HepG2 (cell line): ENCODE results near the gene ZDHHC3. TPM values are rescaled to one million over a fixed set of nuclear protein-coding genes. Genes with fewer than 3 reads are reported as not detected.

Experiments
- ATAC-seq: fragments of 200-7000 bp; cut with Tn5 transposase; 3 replicates; pipeline ENCODE4 v1.9.1; 2020; ENCODE audit warnings: mild to moderate bottlenecking, moderate library complexity
- BruUV-seq: library from RNA; stranded (reverse); fragments of 400-500 nt; replicated peaks from 2 replicates; lab custom pipeline; 2021; lab: Mats Ljungman, UMichigan
- CTCF ChIA-PET: fragments of 300-600 bp; formaldehyde crosslinking; extraction: SDS; loops from one replicate; lab custom pipeline; 2021; ENCODE audit warnings: low total read pairs, inconsistent platforms, low intra/inter-chr PET ratio; lab: Yijun Ruan, JAX
- POLR2A ChIA-PET: fragments of 350-600 bp; sonication (Branson Sonifier 250); formaldehyde crosslinking; loops from one replicate; lab custom pipeline; 2020; ENCODE audit warnings: antibody characterized with exemption, inconsistent platforms; lab: Yijun Ruan, JAX
- DNase-seq: peaks from one replicate; pipeline ENCODE4 v3.0.0-alpha.2; 2015; ENCODE audit warnings: low spot score
- FAIRE-seq: peaks from 3 replicates; lab custom pipeline; 2011; peaks lifted over from hg19 to GRCh38; lab: Jason Lieb, UNC
- H2AFZ ChIP-seq: one replicate; pipeline ENCODE4 v1.6.1; 2011; ENCODE audit warnings: low read length, inconsistent platforms
- H3K27ac ChIP-seq: fragments of 300-600 bp; 3 replicates; pipeline ENCODE4 v1.8.0; 2011; ENCODE audit warnings: mixed run types, mild to moderate bottlenecking, mixed read lengths, low read length, inconsistent platforms; ENCODE audit not compliant: insufficient read depth; ENCODE audit errors: extremely low read length
- H3K27me3 ChIP-seq, 2 experiments: fragments of 200-600 bp in 1 of 2; 2 replicates in 1 of 2; 3 replicates in 1 of 2; pipeline versions ENCODE4 v1.6.0 to v1.8.0; 2011; ENCODE audit warnings: low read length in 2 of 2, mild to moderate bottlenecking in 2 of 2, moderate library complexity in 2 of 2, inconsistent platforms in 1 of 2; ENCODE audit not compliant: insufficient read depth in 2 of 2, control insufficient read depth in 1 of 2
- H3K36me3 ChIP-seq, 2 experiments: fragments of 200-600 bp in 1 of 2; replicated peaks in 1 of 2; 2 replicates in 1 of 2; 3 replicates in 1 of 2; pipeline versions ENCODE4 v1.5.1 to v1.8.0; 2011; ENCODE audit warnings: low read length in 2 of 2, inconsistent platforms in 1 of 2; ENCODE audit not compliant: insufficient read depth in 2 of 2, control insufficient read depth in 1 of 2
- H3K4me1 ChIP-seq: 2 replicates; pipeline ENCODE4 v1.5.1; 2012; ENCODE audit warnings: low read length, inconsistent platforms; ENCODE audit not compliant: insufficient read depth
- H3K4me2 ChIP-seq: 2 replicates; pipeline ENCODE4 v1.6.0; 2011; ENCODE audit warnings: low read depth, low read length, inconsistent platforms
- H3K4me3 ChIP-seq, 3 experiments: fragments of 200-600 bp in 1 of 3; sonication (generic), shearing (Covaris generic) in 1 of 3; replicated peaks in 1 of 3; 2 replicates each; pipeline ENCODE4 v1.5.1; 2011 to 2016; ENCODE audit warnings: low read length in 3 of 3, inconsistent platforms in 2 of 3, low read depth in 2 of 3, mild to moderate bottlenecking in 2 of 3, control low read depth in 1 of 3, mixed read lengths in 1 of 3; ENCODE audit not compliant: insufficient read depth in 1 of 3
- H3K79me2 ChIP-seq: one replicate; pipeline ENCODE4 v1.6.1; 2011; ENCODE audit warnings: low read length, inconsistent platforms; ENCODE audit not compliant: insufficient read depth
- H3K9ac ChIP-seq: 2 replicates; pipeline ENCODE4 v1.6.0; 2011; ENCODE audit warnings: mild to moderate bottlenecking, low read depth, low read length, inconsistent platforms; ENCODE audit not compliant: insufficient read depth
- H3K9me3 ChIP-seq: 2 replicates; pipeline ENCODE4 v1.5.1; 2012; ENCODE audit warnings: mild to moderate bottlenecking, low read length
- H4K20me1 ChIP-seq: 2 replicates; pipeline ENCODE4 v1.6.0; 2011; ENCODE audit warnings: inconsistent platforms, mild to moderate bottlenecking, low read length, moderate library complexity; ENCODE audit not compliant: insufficient read depth
- CENPX ChIP-seq: sonication (generic); formaldehyde crosslinking; IDR thresholded peaks from 2 replicates; pipeline ENCODE4 v1.9.0; 2021; ENCODE audit warnings: mild to moderate bottlenecking, missing genetic modification reagents, moderate library complexity
- FOXA1 ChIP-seq, 2 experiments: fragments of 450-650 bp in 1 of 2; sonication (generic) in 1 of 2; formaldehyde crosslinking in 1 of 2; IDR thresholded peaks; 2 replicates each; pipeline versions ENCODE4 v1.4.0 to v1.6.1; 2016 to 2020; ENCODE audit warnings: missing genetic modification reagents in 1 of 2
- MBD4 ChIP-seq: IDR thresholded peaks from 2 replicates; pipeline ENCODE4 v1.6.1; 2012; ENCODE audit warnings: low read length, inconsistent platforms, borderline replicate concordance
- NAIF1 ChIP-seq: sonication (generic); formaldehyde crosslinking; IDR thresholded peaks from 2 replicates; pipeline ENCODE4 v1.5.0; 2020; ENCODE audit warnings: mild to moderate bottlenecking, missing genetic modification reagents, borderline replicate concordance
- NR3C1 ChIP-seq: sonication (generic); formaldehyde crosslinking; IDR thresholded peaks from 2 replicates; pipeline ENCODE4 v1.4.0; 2020; ENCODE audit warnings: missing genetic modification reagents
- RBM22 ChIP-seq: fragments of 200-400 bp; formaldehyde crosslinking; optimal IDR thresholded peaks from 2 replicates; pipeline ENCODE3; 2017; ENCODE audit warnings: mild to moderate bottlenecking, low read length, moderate library complexity
- SOX5 ChIP-seq: IDR thresholded peaks from 2 replicates; pipeline ENCODE4 v1.6.1; 2016; ENCODE audit warnings: borderline replicate concordance
- ZBTB38 ChIP-seq: sonication (generic); formaldehyde crosslinking; IDR thresholded peaks from 2 replicates; pipeline ENCODE4 v1.5.1; 2020; ENCODE audit warnings: mild to moderate bottlenecking, missing genetic modification reagents
- ZNF256 ChIP-seq: sonication (generic); formaldehyde crosslinking; conservative IDR thresholded peaks from 2 replicates; pipeline ENCODE4 v1.4.0; 2020; ENCODE audit warnings: missing genetic modification reagents
- ZNF282 ChIP-seq: fragments of 450-650 bp; IDR thresholded peaks from 2 replicates; pipeline ENCODE4 v1.6.1; 2018; ENCODE audit not compliant: partially characterized antibody
- ZNF530 ChIP-seq: sonication (generic); formaldehyde crosslinking; IDR thresholded peaks from 2 replicates; pipeline ENCODE4 v1.5.0; 2020; ENCODE audit warnings: low read depth, mild to moderate bottlenecking, missing genetic modification reagents
- WGBS: methylation state at CpG from one replicate; pipeline ENCODE4 v1.1.6; 2017; ENCODE audit warnings: low lambda C conversion rate; 5-methylcytosine and 5-hydroxymethylcytosine counted together
- in situ Hi-C: cut with HindIII; loops from 2 replicates; pipeline ENCODE4 v1.10.0; 2017; ENCODE audit warnings: low pct_unique_long_range_greater_than_20kb; ENCODE audit not compliant: extremely low pct_ligation_motif_present
- intact Hi-C: fragments of 100-400 bp; cut with micrococcal nuclease; formaldehyde crosslinking; loops from one replicate; pipeline ENCODE4 v1.10.0; 2022; ENCODE audit not compliant: unreplicated experiment
- polyA plus RNA-seq, 8 experiments: library from polyadenylated mRNA; depleted of rRNA in 3 of 8; stranded (reverse) in 7 of 8; unstranded in 1 of 8; fragments of >200 nt; fragmentation: Illumina TruSeq in 4 of 8; extraction: Trizol in 4 of 8; gene quantifications; 2 replicates each; pipeline versions ENCODE4 v1.2.1 to v1.2.3, GENCODE V29; 2011 to 2016; ENCODE audit warnings: low read depth in 4 of 8, missing spikeins in 1 of 8, mixed read lengths in 1 of 8; ENCODE audit not compliant: insufficient read depth in 1 of 8
- total RNA-seq, 5 experiments: library from RNA; depleted of rRNA; stranded (reverse); fragments of >200 nt; fragmentation: Illumina TruSeq; extraction: Trizol; gene quantifications; 2 replicates each; pipeline ENCODE4 v1.2.3, GENCODE V29; 2016; ENCODE audit warnings: low read depth in 1 of 5
- TF ChIP-seq, protein P1 (sequence below): sonication (generic); formaldehyde crosslinking; IDR thresholded peaks from 2 replicates; pipeline ENCODE4 v1.5.0; 2020; ENCODE audit warnings: missing genetic modification reagents
- TF ChIP-seq, protein P2 (sequence below): sonication (generic); formaldehyde crosslinking; IDR thresholded peaks from 2 replicates; pipeline ENCODE4 v1.4.0; 2020; ENCODE audit warnings: missing genetic modification reagents, borderline replicate concordance

Gene ZDHHC3
- total and polyA plus RNA-seq, 2 of the 13 experiments (the other 11 are each of a cell fraction or from before 2014, with no cell fraction given) = 44.1 to 65.7 TPM

DNA sequence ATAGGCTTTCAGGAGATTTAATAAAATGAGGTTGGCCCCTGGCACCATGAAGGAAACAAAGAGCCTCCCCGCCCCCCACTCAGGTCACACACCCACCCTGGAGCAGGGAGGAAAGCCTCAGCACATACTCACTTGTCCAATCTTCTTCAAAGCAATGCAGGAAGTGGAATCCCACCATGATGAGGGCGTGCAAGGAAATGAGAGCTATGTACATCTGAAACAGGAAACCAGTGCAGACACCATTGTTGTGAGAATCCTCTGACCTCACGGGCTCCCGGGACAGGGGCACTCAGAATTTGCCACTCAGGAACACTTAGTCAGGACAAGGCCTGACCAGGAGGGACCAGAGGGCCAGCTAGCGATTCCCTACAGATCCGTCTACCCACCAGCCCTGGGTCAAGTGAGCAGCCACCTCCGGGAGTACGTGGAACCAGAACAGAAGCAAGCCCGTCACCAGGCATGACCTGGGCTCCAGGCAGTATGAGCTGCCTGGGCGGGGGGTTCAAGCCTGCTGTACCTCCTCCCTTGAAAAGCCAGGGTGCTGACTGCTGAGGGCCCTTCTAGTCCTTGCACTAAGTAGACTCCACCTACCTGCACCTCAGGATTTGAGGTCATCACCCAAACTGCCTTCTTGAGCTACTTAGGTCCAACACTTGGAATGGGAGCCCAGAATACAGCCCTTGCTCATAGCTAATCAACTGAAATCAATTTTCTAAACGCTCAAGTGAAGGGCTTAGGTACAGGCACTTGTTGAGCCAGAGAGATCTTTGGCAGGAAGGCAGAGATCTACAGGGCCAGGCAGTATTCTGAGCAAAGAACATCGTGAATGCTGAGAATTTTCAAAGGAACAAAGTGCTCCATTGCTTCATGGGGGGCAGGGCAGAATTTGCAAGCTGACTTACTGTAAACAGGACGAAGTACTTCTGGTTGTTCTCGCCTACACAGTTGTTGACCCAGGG, 42.7 kb downstream of the ZDHHC3 start:
- Histone ChIP-seq H3K9me3 (no peaks in the 10 kb centered on the region), H3K4me3 (no peak overlapping the region), H4K20me1 (no peaks in the 10 kb centered on the region), H3K79me2 (no peaks in the 10 kb centered on the region), H3K27ac (peak overlapping the region; percentile 4), H2AFZ (no peak overlapping the region), H3K9ac (no peak overlapping the region), H3K27me3 (no peaks in the 10 kb centered on the region), H3K4me1 (peaks cover 13% of the 10 kb centered on the region), H3K4me2 (no peak overlapping the region), H3K36me3 (peaks cover 14 to 41% of the 10 kb centered on the region in 2 experiments; a peak in 4 of 5 replicates)
- DNase-seq (no peak), ATAC-seq (0 out of 3 replicates have a peak, but pooled peaks have one; percentile 33), FAIRE-seq (peak; percentile 4)
- in situ Hi-C loops = no loop called here
- CTCF ChIA-PET = no interaction called here
- BruUV-seq = no TSS peak
- POLR2A ChIA-PET = no interaction called here
- 82% methylated on average over 12 of the region's 14 CpGs for WGBS
- TF ChIP-seq CENPX (CRISPR knock-in tag) = no peak
- no peak for TF ChIP-seq FOXA1 (IDR thresholded peaks at IDR 0.05)
- 0 out of 2 replicates have a peak, but pooled peaks have one; percentile 2 for TF ChIP-seq FOXA1 (CRISPR knock-in tag; IDR thresholded peaks at IDR 0.05)
- intact Hi-C loops = no loop called here

DNA sequence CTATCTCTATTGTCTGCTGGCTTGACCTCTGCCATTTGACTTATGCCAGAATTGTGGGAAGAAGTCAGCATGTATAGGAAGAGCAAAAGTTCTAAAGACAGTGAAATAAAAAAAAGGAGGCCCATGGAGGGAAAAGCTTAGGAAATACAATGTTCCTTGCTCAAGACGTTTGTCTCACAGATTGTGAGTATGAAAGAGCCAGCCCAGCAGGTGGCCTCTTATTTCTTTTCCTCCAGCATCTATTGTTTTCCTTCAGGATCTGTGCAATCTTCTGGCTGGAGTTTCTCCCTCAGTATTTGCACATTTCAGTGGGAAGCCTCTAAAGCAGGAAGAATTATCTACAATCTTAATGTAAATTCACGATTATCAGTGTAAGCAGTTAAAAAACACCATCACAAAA, 43.7 kb downstream of the ZDHHC3 start:
- DNase-seq = no peak
- POLR2A ChIA-PET = no interaction called here
- H3K4me3 ChIP-seq = no peak overlapping the region
- no peaks in the 10 kb centered on the region for H3K79me2 ChIP-seq
- H3K36me3 ChIP-seq = peaks cover 11 to 40% of the 10 kb centered on the region in 2 experiments; a peak in 4 of 5 replicates
- no peak overlapping the region for H3K27ac ChIP-seq
- H2AFZ ChIP-seq = no peak overlapping the region
- no peak overlapping the region for H3K4me2 ChIP-seq
- H3K9me3 ChIP-seq = no peaks in the 10 kb centered on the region
- no peaks in the 10 kb centered on the region for H4K20me1 ChIP-seq
- no peak overlapping the region for H3K9ac ChIP-seq
- H3K4me1 ChIP-seq = peaks cover 13% of the 10 kb centered on the region
- WGBS = 89% methylated on average over 2 of the region's 2 CpGs
- CTCF ChIA-PET = no interaction called here
- TSS peak; percentile 27 for BruUV-seq
- ATAC-seq = no peak
- in situ Hi-C loops (no loop called here), intact Hi-C loops (no loop called here)
- FAIRE-seq = no peak
- H3K27me3 ChIP-seq = no peaks in the 10 kb centered on the region
- TF ChIP-seq NR3C1 = no peak
- TF ChIP-seq, protein P1, sequence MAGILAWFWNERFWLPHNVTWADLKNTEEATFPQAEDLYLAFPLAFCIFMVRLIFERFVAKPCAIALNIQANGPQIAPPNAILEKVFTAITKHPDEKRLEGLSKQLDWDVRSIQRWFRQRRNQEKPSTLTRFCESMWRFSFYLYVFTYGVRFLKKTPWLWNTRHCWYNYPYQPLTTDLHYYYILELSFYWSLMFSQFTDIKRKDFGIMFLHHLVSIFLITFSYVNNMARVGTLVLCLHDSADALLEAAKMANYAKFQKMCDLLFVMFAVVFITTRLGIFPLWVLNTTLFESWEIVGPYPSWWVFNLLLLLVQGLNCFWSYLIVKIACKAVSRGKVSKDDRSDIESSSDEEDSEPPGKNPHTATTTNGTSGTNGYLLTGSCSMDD = no peak
- TF ChIP-seq RBM22 = no peak
- no peak for TF ChIP-seq ZNF282
- TF ChIP-seq SOX5 = no peak
- TF ChIP-seq MBD4 = no peak
- TF ChIP-seq ZNF530 (CRISPR knock-in tag) = no peak
- TF ChIP-seq ZBTB38 (CRISPR knock-in tag) = no peak
- no peak for TF ChIP-seq NAIF1
- no peak for TF ChIP-seq ZNF256 (CRISPR knock-in tag)
- TF ChIP-seq, protein P2, sequence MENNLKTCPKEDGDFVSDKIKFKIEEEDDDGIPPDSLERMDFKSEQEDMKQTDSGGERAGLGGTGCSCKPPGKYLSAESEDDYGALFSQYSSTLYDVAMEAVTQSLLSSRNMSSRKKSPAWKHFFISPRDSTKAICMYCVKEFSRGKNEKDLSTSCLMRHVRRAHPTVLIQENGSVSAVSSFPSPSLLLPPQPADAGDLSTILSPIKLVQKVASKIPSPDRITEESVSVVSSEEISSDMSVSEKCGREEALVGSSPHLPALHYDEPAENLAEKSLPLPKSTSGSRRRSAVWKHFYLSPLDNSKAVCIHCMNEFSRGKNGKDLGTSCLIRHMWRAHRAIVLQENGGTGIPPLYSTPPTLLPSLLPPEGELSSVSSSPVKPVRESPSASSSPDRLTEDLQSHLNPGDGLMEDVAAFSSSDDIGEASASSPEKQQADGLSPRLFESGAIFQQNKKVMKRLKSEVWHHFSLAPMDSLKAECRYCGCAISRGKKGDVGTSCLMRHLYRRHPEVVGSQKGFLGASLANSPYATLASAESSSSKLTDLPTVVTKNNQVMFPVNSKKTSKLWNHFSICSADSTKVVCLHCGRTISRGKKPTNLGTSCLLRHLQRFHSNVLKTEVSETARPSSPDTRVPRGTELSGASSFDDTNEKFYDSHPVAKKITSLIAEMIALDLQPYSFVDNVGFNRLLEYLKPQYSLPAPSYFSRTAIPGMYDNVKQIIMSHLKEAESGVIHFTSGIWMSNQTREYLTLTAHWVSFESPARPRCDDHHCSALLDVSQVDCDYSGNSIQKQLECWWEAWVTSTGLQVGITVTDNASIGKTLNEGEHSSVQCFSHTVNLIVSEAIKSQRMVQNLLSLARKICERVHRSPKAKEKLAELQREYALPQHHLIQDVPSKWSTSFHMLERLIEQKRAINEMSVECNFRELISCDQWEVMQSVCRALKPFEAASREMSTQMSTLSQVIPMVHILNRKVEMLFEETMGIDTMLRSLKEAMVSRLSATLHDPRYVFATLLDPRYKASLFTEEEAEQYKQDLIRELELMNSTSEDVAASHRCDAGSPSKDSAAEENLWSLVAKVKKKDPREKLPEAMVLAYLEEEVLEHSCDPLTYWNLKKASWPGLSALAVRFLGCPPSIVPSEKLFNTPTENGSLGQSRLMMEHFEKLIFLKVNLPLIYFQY (CRISPR knock-in tag) = no peak
